Lower lobe of right lung (tissue), 2 donors: ENCODE data around the gene PDLIM7. TPM values are rescaled to one million over a fixed set of nuclear protein-coding genes. Genes with fewer than 3 reads are reported as not detected.

Source experiments
- ATAC-seq, 2 donors: fragments of 200-7000 bp; cut with Tn5 transposase; one replicate each; pipeline ENCODE4 v1.9.1; 2020 to 2022; ENCODE audit warnings: mild to moderate bottlenecking in 2 of 2, moderate library complexity in 2 of 2
- DNase-seq: peaks from one replicate; pipeline ENCODE4 v3.0.0-alpha.2; 2020
- H3K27ac ChIP-seq: fragments of 200-600 bp; one replicate; pipeline ENCODE4 v1.8.0; 2022
- H3K27me3 ChIP-seq: fragments of 200-600 bp; one replicate; pipeline ENCODE4 v1.8.0; 2022; ENCODE audit warnings: low read depth
- H3K36me3 ChIP-seq: fragments of 200-600 bp; one replicate; pipeline ENCODE4 v1.8.0; 2022; ENCODE audit warnings: mild to moderate bottlenecking
- H3K4me1 ChIP-seq: fragments of 200-600 bp; one replicate; pipeline ENCODE4 v1.8.0; 2022
- H3K4me3 ChIP-seq: fragments of 200-600 bp; one replicate; pipeline ENCODE4 v1.8.0; 2022; ENCODE audit warnings: mild to moderate bottlenecking
- H3K9me3 ChIP-seq: fragments of 200-600 bp; one replicate; pipeline ENCODE4 v1.8.0; 2022
- intact Hi-C: fragments of 100-400 bp; cut with DNase I; formaldehyde crosslinking; loops from one replicate; pipeline ENCODE4 v1.11.0; 2022
- total RNA-seq: library from RNA; stranded (reverse); fragmentation: NEBNext Ultra II Directional; extraction: Animal tissue kit (Norgen Biotek cat#: 25700); gene quantifications from one replicate; pipeline ENCODE4 v1.2.1, GENCODE V29; 2021
- TF ChIP-seq, protein P1 (sequence below): fragments of 200-600 bp; IDR thresholded peaks from one replicate; pipeline ENCODE4 v1.8.0; 2022; ENCODE audit warnings: antibody characterized with exemption, mild to moderate bottlenecking
- donor health status: DM: no; HTN: yes; CAD: no; lungs with severe emphysema.

PDLIM7 gene
- total RNA-seq, 1 donor from 2014 or later = 47.1 TPM

- intact Hi-C loops = no loop called here
- Histone ChIP-seq H3K4me1 (peaks cover 25% of the 10 kb centered on the region), H3K9me3 (no peaks in the 10 kb centered on the region), H3K36me3 (peaks cover 7% of the 10 kb centered on the region), H3K27ac (no peak overlapping the region), H3K4me3 (peak overlapping the region; percentile 58), H3K27me3 (peaks cover 19% of the 10 kb centered on the region)
- DNase-seq (peak; percentile 67), ATAC-seq (peak; percentile 22 to 33)
- TF ChIP-seq, protein P1, sequence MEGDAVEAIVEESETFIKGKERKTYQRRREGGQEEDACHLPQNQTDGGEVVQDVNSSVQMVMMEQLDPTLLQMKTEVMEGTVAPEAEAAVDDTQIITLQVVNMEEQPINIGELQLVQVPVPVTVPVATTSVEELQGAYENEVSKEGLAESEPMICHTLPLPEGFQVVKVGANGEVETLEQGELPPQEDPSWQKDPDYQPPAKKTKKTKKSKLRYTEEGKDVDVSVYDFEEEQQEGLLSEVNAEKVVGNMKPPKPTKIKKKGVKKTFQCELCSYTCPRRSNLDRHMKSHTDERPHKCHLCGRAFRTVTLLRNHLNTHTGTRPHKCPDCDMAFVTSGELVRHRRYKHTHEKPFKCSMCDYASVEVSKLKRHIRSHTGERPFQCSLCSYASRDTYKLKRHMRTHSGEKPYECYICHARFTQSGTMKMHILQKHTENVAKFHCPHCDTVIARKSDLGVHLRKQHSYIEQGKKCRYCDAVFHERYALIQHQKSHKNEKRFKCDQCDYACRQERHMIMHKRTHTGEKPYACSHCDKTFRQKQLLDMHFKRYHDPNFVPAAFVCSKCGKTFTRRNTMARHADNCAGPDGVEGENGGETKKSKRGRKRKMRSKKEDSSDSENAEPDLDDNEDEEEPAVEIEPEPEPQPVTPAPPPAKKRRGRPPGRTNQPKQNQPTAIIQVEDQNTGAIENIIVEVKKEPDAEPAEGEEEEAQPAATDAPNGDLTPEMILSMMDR = no peak
These were observed 50.3 kb downstream of the PDLIM7 start for GRCh38 chr5:177447066-177447610.

DNA sequence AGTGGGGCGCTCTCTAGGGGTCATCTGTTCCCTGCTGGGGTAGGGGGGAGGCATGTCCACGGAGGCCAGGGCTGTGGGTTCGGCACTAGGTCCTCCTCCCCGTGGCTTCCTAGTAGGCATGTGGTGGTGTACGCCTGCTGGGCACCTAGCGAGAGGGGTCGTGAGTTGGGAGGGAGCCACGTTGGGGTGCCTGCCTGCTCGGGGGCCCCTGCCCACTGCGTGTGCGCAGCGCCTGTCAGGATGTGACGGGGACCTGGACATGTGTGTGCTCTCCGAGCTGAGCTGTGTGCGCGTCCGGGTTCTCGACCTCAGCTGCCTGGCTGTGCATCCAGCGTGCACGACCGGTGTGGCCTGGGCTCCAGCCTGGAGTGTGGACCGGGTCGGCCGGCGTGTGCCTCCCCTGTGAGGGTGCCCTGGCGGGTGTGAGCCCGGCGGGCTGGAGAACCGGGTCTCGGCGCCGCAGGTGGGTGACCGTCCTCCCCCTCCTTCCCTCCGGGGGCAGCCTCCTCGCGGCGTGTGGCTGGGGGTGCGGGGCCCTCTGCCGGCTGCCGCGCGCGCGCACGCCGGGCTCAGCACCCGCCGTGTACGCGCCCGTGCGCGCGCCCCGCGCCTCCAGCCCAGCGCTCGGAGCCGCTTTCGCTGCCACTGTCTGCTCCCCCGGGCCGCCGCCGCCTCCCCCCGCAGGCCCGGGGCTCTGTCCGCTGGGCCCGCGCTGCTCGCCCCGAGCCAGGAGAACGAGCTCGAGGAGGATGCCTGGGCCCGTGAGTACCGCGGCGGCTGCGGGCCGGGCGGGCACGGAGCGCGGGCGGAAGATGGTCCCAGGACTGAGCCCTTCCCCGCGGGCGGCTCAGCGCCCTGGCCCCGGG, 51.0 kb downstream of the PDLIM7 start, which contains the start of gene PRR7:
TSS of gene PRR7 (plus strand) at position 615 of the 866 bp plus-strand sequence. CDS start 8,254 bp downstream, outside the sequence.
- TF ChIP-seq, protein P1 = no peak
- Histone ChIP-seq H3K36me3 (peaks cover 14% of the 10 kb centered on the region), H3K4me3 (peak within 1 kb of the TSS; percentile 58), H3K27me3 (peaks cover 19% of the 10 kb centered on the region), H3K9me3 (no peaks in the 10 kb centered on the region), H3K27ac (no peak within 1 kb of the TSS), H3K4me1 (peaks cover 25% of the 10 kb centered on the region)
- peak; percentile 78 to 79 for ATAC-seq
- intact Hi-C loops = no loop called here
- peak; percentile 77 for DNase-seq

DNA sequence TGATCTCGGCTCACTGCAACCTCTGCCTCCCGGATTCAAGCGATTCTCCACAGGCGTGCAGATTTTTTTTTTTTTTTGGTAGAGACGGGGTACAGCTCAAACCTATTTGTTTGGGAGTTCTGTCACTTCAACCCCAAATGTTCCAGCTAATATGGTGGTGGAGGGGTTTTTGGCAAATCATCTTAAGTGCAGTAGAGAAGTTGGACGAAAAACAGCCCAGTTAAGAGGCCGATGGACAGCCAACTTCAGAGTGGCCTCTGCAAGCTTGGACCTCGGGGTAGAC, 51.5 kb downstream of the PDLIM7 start:
- Histone ChIP-seq H3K36me3 (peaks cover 20% of the 10 kb centered on the region), H3K27me3 (peaks cover 16% of the 10 kb centered on the region), H3K4me1 (peaks cover 25% of the 10 kb centered on the region), H3K9me3 (no peaks in the 10 kb centered on the region), H3K27ac (no peak overlapping the region), H3K4me3 (peak overlapping the region; percentile 58)
- DNase-seq (no peak), ATAC-seq (no peak)
- intact Hi-C loops = no loop called here
- TF ChIP-seq, protein P1 = no peak

DNA sequence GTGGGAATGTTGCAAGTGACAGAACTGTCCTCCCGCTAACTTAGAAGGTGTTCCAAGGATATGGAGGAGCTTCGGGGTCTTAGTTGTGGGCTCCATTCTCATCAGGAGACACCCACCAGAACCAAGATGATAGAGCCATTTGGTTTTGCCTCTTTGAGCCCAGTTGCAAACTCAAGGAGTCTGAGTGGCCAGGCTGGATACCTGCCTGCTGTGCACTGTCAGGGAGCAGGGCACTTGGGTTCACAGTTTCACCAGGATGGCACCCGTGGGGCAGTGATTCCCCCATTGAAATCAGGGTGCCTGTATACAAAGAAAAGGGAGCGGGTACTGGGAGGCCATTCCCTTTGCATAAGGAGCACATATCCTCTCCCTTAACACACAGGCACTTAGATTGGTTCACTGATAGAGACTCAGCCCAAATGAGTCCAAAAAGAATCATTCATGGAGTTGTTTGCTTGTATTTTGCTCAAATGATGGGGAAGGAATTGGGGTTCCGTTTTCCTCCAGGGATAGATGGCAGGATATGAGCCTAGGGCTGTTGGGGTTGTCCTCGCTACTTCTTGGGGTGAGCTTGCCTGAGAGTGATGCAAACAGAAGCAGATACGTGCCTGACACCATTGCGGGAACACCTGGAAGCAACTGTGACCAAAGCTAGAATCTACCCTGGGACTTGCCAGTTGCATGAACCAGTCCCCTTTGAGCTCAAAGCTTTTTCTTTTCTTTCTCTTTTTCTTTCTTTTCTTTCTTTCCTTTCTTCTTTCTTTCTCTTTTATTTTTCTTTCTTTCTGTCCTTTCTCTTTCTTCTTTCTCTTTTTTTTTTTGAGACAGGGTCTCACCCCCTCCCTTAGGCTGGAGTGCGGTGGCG, 52.1 kb downstream of the PDLIM7 start:
- Histone ChIP-seq H3K9me3 (no peaks in the 10 kb centered on the region), H3K27me3 (peaks cover 11% of the 10 kb centered on the region), H3K4me3 (no peak overlapping the region), H3K36me3 (peaks cover 26% of the 10 kb centered on the region), H3K27ac (no peak overlapping the region), H3K4me1 (peaks cover 25% of the 10 kb centered on the region)
- intact Hi-C loops = no loop called here
- ATAC-seq = no peak
- TF ChIP-seq, protein P1 = no peak
- DNase-seq = no peak
